T-helper 2 cell treated with Interferon-gamma antibody and Interleukin-4, amounts not matched to agents 5 μg/mL and 100 μg/mL, for 36 hours (primary cell): Measurements from ENCODE around the gene MEF2A.
"Not testable (repeated sequence)": the region's sequence is repeated elsewhere in the genome, so short reads cannot be mapped to it uniquely, and the experiment has no call there.

Experiments used
- DNase-seq: peaks from one replicate; pipeline ENCODE4 v3.0.0; 2021; ENCODE audit warnings: low spot score
- H3K27ac Mint-ChIP-seq: one replicate; pipeline ENCODE4 v1.8.0; 2021; ENCODE audit warnings: mild to moderate bottlenecking, mixed read lengths
- H3K27me3 Mint-ChIP-seq: one replicate; pipeline ENCODE4 v1.8.0; 2021; ENCODE audit warnings: low read depth, mixed read lengths
- H3K36me3 Mint-ChIP-seq: one replicate; pipeline ENCODE4 v1.8.0; 2021; ENCODE audit warnings: low read depth, mixed read lengths
- H3K4me1 Mint-ChIP-seq: one replicate; pipeline ENCODE4 v1.8.0; 2021; ENCODE audit warnings: low read depth, mixed read lengths
- H3K4me3 Mint-ChIP-seq: one replicate; pipeline ENCODE4 v1.8.0; 2022; ENCODE audit warnings: mild to moderate bottlenecking, moderate library complexity, mixed read lengths
- H3K9me3 Mint-ChIP-seq: one replicate; pipeline ENCODE4 v1.8.0; 2021; ENCODE audit warnings: mixed read lengths

Gene MEF2A

DNA sequence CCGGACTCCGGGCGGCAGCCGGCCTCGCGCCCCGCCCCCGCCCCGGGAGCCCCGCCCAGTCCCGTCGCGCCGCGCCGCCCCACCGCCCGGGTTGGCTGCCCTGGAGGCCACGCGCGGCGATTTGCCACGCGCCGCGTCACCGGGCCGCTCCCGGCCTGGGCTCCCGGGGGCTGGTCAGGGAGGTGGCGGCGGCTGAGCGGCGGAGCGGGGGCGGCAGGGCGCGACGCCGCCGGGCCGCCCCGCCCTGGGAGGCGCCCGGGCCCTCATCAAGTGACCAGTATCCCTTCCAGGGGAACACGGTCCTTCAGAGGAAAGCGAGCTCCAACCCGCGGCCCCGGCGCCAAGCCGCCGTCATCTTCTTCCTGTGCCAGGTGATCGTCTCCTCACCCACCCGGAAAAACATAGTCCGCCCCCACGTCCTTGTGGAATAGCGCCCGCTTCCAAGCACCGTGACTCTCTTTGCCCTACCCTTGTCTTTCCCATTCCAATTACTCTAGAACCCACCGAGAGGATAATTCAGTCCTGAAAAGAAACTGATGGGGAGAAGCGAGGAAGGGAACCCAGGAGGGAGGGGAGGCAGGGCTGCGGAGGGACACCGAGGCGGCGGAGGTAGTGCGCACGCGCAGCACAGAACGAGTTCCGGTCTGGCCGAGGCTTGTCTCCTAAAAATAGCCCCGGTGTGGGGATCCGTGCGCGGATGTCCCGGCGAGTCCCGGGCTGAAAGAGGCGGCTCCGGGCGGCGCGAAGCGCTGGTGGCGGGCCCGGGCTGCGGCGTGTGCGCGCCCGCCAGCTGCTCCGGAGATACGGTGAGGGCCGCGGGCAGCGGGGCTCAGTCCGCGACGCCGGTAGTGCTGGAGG, at the start of gene MEF2A:
TSS of gene MEF2A (plus strand) at position 686 of the 858 bp plus-strand sequence. CDS start 67,136 bp downstream, outside the sequence.
- Mint-ChIP-seq H3K4me3 (peak within 1 kb of the TSS; percentile 99), H3K9me3 (no peaks in the 10 kb centered on the region), H3K36me3 (no peaks in the 10 kb centered on the region), H3K27ac (peak within 1 kb of the TSS; percentile 94), H3K27me3 (peaks cover 4% of the 10 kb centered on the region), H3K4me1 (peaks cover 32% of the 10 kb centered on the region)
- DNase-seq, result peak; percentile 91

DNA sequence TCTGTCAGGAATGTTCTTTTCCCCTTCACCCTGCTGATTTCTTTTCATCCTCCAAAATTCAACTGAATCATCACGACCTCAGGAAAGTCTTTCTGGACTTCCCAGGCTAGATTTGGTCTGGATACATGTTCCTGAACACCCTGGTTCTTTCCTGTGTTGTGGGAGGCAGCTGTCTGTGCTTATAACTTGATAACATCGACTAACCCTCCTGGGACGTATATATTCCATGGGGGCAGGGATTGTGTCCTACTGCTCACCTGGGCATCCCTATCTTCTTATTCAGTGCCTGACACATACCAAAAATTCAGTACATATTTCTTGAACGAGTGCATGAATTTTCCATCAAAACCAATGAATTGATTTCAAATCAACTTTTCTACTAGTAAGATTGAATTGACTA, 47.6 kb upstream of the MEF2A start:
- DNase-seq, result no peak
- Mint-ChIP-seq H3K4me1 (peaks cover 1% of the 10 kb centered on the region), H3K27me3 (no peaks in the 10 kb centered on the region), H3K27ac (no peak overlapping the region), H3K4me3 (no peak overlapping the region), H3K9me3 (no peaks in the 10 kb centered on the region), H3K36me3 (no peaks in the 10 kb centered on the region)

DNA sequence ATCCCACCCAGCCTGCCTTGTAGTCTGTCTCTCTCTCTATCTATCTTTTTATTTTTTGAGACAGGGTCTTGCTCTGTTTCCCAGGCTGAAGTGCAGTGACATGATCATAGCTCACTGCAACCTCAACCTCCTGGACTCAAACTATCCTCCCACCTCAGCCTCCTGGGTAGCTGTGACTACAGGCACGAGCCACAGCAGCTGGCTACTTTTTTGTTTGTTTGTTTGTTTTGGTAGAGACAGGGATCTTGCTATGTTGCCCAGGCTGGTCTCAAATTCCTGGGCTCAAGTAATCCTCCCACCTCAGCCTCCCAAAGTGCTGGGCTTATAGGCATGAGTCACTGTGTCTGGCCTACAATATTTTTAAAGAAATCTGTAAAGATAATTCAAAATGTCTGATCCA, 46.4 kb upstream of the MEF2A start:
- not testable (repeated sequence) for H3K27ac Mint-ChIP-seq, H3K4me3 Mint-ChIP-seq, H3K36me3 Mint-ChIP-seq, H3K9me3 Mint-ChIP-seq, H3K27me3 Mint-ChIP-seq, DNase-seq, H3K4me1 Mint-ChIP-seq

GRCh38 chr15:99522288-99522687, 43.5 kb upstream of the MEF2A start:
- Mint-ChIP-seq H3K27me3 (no peaks in the 10 kb centered on the region), H3K36me3 (no peaks in the 10 kb centered on the region), H3K9me3 (peaks cover 12% of the 10 kb centered on the region), H3K4me3 (no peak overlapping the region), H3K4me1 (peaks cover 7% of the 10 kb centered on the region), H3K27ac (no peak overlapping the region)
- DNase-seq, result no peak

GRCh38 chr15:99526176-99526575, 39.6 kb upstream of the MEF2A start:
- no peak for DNase-seq
- Mint-ChIP-seq H3K4me3 (no peak overlapping the region), H3K4me1 (peaks cover 7% of the 10 kb centered on the region), H3K27me3 (no peaks in the 10 kb centered on the region), H3K9me3 (peaks cover 12% of the 10 kb centered on the region), H3K27ac (no peak overlapping the region), H3K36me3 (no peaks in the 10 kb centered on the region)

- Mint-ChIP-seq H3K4me1 (peaks cover 7% of the 10 kb centered on the region), H3K36me3 (no peaks in the 10 kb centered on the region), H3K27ac (no peak overlapping the region), H3K27me3 (no peaks in the 10 kb centered on the region), H3K4me3 (no peak overlapping the region), H3K9me3 (peaks cover 12% of the 10 kb centered on the region)
- DNase-seq, result no peak
Measured at GRCh38 chr15:99526671-99527070, 39.1 kb upstream of the MEF2A start.

- no peak overlapping the region for H3K4me3 Mint-ChIP-seq
- DNase-seq, result no peak
- peaks cover 5% of the 10 kb centered on the region for H3K9me3 Mint-ChIP-seq
- H3K27ac Mint-ChIP-seq, result no peak overlapping the region
- H3K4me1 Mint-ChIP-seq, result no peaks in the 10 kb centered on the region
- peaks cover 4% of the 10 kb centered on the region for H3K27me3 Mint-ChIP-seq
- no peaks in the 10 kb centered on the region for H3K36me3 Mint-ChIP-seq
Measured at GRCh38 chr15:99536422-99537040, 29.3 kb upstream of the MEF2A start.

DNA sequence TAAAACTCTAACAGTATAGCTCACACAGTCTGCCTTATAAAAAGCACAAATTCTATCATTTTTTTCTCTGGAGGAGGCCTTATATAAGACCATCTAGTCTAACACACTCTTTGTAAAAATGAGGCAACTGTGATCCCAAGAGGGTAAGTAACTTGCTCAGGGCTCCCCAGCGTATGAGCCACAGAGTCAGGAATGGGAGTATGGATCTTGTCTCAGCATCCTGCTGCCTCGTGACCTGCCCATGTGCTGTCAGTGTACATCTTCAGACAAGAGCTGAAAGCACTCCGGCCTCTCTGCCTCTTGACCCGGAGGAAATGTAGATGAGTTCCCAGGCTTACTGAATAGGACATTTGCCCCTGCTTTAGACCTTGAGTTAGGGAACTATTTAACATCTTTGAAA, 28.4 kb upstream of the MEF2A start:
- peaks cover 3% of the 10 kb centered on the region for H3K9me3 Mint-ChIP-seq
- peaks cover 4% of the 10 kb centered on the region for H3K27me3 Mint-ChIP-seq
- H3K36me3 Mint-ChIP-seq, result no peaks in the 10 kb centered on the region
- no peak overlapping the region for H3K4me3 Mint-ChIP-seq
- DNase-seq, result no peak
- H3K4me1 Mint-ChIP-seq, result no peaks in the 10 kb centered on the region
- no peak overlapping the region for H3K27ac Mint-ChIP-seq

DNA sequence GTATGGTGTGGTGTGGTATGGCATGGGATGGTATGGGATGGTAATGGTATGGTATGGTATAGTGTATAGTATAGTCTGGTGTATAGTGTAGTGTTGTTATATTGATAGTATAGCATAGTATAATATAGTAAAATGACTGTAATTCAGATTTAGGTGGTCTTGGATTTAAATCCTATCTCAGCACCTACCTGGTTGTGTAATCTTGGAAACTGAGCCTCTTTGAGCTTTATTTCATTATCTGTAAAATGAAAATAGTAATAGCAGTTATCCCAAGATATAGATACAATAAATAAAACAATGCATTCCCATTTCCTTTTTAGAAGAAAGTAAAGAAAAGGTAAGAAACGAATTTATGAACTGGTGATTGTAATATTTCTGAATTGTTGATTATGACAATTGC, 27.5 kb upstream of the MEF2A start:
- no peaks in the 10 kb centered on the region for H3K36me3 Mint-ChIP-seq
- H3K27ac Mint-ChIP-seq, result no peak overlapping the region
- peaks cover 4% of the 10 kb centered on the region for H3K27me3 Mint-ChIP-seq
- no peaks in the 10 kb centered on the region for H3K9me3 Mint-ChIP-seq
- H3K4me1 Mint-ChIP-seq, result no peaks in the 10 kb centered on the region
- no peak for DNase-seq
- no peak overlapping the region for H3K4me3 Mint-ChIP-seq

DNA sequence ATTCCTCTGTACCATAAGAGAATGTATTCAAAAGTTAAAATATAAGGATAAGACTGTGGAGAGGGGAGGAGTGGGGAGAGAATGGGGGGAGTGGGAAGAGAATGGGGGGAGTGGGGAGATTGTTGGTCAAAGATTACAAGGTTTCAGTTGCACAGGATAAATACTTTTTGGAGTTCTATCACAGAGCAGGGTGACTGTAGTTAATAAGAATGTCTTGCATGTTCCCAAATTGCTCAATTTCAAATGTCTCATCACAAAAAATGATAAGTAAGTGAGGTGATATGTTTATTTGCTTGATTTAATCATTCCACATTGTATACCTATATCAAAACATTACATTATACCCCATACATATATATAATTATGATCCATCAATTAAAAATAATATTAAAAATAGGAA, 23.0 kb upstream of the MEF2A start:
- no peak for DNase-seq
- Mint-ChIP-seq H3K4me1 (no peaks in the 10 kb centered on the region), H3K36me3 (no peaks in the 10 kb centered on the region), H3K27me3 (no peaks in the 10 kb centered on the region), H3K27ac (no peak overlapping the region), H3K9me3 (no peaks in the 10 kb centered on the region), H3K4me3 (no peak overlapping the region)

DNA sequence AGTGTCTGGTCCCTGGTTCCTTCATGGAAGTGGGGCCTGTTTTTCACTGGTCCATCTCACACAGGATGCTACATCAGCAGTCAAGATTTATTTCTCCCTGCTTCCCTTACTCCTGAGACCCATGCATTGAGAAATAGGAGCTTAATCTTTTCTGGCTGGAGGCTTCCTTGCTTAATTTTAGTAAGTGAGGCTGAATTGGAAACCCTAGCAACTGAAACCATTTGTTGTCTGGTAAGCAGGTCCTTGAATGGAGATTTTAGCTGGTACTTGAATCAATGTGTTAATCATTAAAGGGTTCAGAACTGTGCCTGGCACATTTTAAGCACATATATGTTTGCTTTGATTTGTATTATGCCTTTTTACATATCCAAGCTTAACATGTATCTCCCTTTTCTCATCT, 20.2 kb upstream of the MEF2A start:
- H3K4me1 Mint-ChIP-seq, result peaks cover 4% of the 10 kb centered on the region
- H3K27me3 Mint-ChIP-seq, result no peaks in the 10 kb centered on the region
- no peak overlapping the region for H3K4me3 Mint-ChIP-seq
- no peaks in the 10 kb centered on the region for H3K36me3 Mint-ChIP-seq
- no peak for DNase-seq
- H3K27ac Mint-ChIP-seq, result no peak overlapping the region
- no peaks in the 10 kb centered on the region for H3K9me3 Mint-ChIP-seq

GRCh38 chr15:99546441-99547100, 19.2 kb upstream of the MEF2A start:
- H3K4me3 Mint-ChIP-seq, result no peak overlapping the region
- no peak overlapping the region for H3K27ac Mint-ChIP-seq
- H3K4me1 Mint-ChIP-seq, result peaks cover 4% of the 10 kb centered on the region
- no peak for DNase-seq
- no peaks in the 10 kb centered on the region for H3K36me3 Mint-ChIP-seq
- H3K9me3 Mint-ChIP-seq, result no peaks in the 10 kb centered on the region
- no peaks in the 10 kb centered on the region for H3K27me3 Mint-ChIP-seq

DNA sequence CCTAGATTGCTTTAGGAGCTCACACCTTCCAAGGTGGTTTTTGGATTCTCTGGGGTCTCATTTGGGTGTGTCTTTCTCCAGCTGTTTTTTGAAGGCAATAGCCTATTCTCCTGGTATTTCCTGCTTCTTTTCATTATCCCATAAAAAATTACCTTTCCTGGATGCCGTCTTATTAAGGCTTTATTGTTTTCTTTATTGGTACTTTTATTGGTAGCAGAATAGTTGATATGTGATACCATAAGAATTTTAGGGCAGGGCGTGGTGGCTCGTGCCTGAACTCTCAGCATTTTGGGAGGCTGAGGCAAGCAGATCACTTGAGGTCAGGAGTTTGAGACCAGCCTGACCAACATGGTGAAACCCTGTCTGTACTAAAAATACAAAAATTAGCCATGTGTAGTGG, 18.3 kb upstream of the MEF2A start:
- no peaks in the 10 kb centered on the region for H3K27me3 Mint-ChIP-seq
- H3K36me3 Mint-ChIP-seq, result no peaks in the 10 kb centered on the region
- DNase-seq, result no peak
- H3K9me3 Mint-ChIP-seq, result no peaks in the 10 kb centered on the region
- H3K4me3 Mint-ChIP-seq, result no peak overlapping the region
- no peak overlapping the region for H3K27ac Mint-ChIP-seq
- peaks cover 4% of the 10 kb centered on the region for H3K4me1 Mint-ChIP-seq

DNA sequence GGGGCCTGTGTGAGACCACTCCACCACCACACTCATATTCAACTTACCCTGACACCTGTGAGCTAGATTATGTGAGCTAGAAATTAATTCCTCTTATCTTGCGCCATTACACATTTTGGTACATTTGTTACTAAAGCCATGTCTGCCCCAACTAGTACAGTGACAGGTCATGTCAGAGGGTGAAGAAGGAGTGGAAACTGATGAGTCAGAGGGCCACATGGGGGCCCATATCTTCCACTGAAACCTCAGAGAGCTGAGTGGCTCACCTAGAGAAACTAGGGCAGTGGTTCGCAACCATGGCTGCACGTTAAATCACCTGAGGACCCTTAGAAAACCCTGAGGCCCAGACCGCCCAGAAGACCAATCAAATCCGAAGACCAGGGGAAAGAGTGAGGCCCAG, 15.7 kb upstream of the MEF2A start:
- no peaks in the 10 kb centered on the region for H3K36me3 Mint-ChIP-seq
- peak; percentile 48 for DNase-seq
- H3K27ac Mint-ChIP-seq, result no peak overlapping the region

More for the DNA sequence above, 15.7 kb upstream of the MEF2A start:
- no peak overlapping the region for H3K4me3 Mint-ChIP-seq
- no peaks in the 10 kb centered on the region for H3K27me3 Mint-ChIP-seq
- peaks cover 4% of the 10 kb centered on the region for H3K4me1 Mint-ChIP-seq
- no peaks in the 10 kb centered on the region for H3K9me3 Mint-ChIP-seq
